HG03280 (cell line): ENCODE measurements around the gene C1D.
"Not testable (repeated sequence)": the region's sequence is repeated elsewhere in the genome, so short reads cannot be mapped to it uniquely, and the experiment has no call there.

Source experiments
- ATAC-seq: cut with Tn5 transposase; IDR thresholded peaks from one replicate; pipeline ENCODE4 v1.9.1; 2021; ENCODE audit warnings: mild to moderate bottlenecking, moderate library complexity; ENCODE audit not compliant: unreplicated experiment

The C1D gene, protein sequence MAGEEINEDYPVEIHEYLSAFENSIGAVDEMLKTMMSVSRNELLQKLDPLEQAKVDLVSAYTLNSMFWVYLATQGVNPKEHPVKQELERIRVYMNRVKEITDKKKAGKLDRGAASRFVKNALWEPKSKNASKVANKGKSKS

GRCh38 chr2:68062680-68063387 lies at the start of gene C1D:
TSS of gene C1D (minus strand) at chr2:68063004. CDS start at chr2:68047310, 15,694 bp downstream.
- ATAC-seq: peak; percentile 98

DNA sequence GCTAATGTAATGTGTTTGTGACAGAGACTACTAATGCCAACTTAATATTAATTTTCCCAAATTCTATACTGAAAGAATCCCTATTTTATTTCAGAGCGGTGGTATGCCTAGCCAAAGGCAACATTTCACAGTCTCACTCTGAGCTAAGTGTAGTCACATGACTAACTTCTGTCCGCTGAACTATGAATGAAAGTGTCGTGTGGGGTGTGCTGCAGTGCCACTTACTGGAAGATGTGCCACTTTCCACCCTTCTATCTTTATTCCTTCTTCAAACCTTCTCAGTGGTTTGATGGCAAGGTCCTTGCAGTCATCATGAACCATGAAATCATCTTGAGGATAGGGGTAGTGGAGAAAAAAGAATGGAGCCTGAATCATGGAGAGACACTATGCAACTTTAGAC lies 47.3 kb upstream of the C1D start:
- ATAC-seq: peak; percentile 90

GRCh38 chr2:68108120-68108519 lies 45.3 kb upstream of the C1D start:
- no peak for ATAC-seq

GRCh38 chr2:68107475-68107874 lies 44.7 kb upstream of the C1D start:
- no peak for ATAC-seq

DNA sequence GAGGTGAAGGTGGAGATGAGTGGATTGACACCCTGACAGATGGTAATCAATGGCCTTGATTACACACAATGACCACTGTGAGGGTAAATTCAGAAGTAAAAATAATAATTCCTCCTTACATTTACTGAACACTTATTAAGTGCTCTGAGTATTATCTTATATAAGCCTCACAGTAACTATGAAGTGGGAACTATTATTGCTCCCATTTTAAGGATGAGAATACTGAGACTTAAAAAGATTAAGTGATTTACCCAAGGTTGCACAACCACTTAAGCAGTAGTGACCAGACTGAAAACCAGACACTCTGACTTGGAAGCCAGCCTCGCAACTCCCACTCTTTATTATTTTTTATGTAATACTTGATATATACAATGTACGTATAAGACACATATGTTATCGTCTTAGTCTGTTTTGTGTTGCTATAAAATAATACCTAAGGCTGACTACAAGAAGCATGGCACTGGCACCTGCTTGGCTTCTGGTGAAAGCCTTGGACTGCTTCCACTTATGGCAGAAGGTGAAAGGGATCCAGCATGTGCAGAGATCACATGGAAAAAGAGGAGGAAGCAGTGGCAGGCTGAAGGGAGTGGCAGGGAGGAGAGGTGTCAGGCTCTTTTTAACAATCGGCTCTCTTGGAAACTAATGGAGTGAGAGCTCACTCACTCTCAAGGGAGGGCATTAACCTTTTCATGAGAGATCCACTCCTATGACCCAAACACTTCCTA lies 41.5 kb upstream of the C1D start:
- no peak for ATAC-seq

DNA sequence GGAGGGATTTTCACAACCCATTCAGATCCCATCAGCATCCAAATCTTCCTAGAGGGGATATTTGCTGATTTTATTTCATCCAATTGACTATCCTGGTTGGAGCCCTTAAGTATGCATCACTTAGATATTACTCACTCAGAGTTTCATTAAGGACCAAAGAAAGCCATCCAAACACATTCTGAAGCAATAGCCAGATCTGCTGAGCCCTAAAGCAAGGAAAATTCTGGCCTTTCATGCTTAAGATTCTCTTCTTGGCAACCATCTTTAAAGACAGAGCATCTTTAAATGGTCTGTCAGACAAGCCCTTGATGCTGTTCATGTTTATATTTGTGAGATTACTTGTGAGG lies 40.9 kb upstream of the C1D start:
- ATAC-seq: no peak

- ATAC-seq: no peak
Measured at GRCh38 chr2:68103030-68103708, 40.4 kb upstream of the C1D start.

- no peak for ATAC-seq
Measured at GRCh38 chr2:68100189-68100588, 37.4 kb upstream of the C1D start.

DNA sequence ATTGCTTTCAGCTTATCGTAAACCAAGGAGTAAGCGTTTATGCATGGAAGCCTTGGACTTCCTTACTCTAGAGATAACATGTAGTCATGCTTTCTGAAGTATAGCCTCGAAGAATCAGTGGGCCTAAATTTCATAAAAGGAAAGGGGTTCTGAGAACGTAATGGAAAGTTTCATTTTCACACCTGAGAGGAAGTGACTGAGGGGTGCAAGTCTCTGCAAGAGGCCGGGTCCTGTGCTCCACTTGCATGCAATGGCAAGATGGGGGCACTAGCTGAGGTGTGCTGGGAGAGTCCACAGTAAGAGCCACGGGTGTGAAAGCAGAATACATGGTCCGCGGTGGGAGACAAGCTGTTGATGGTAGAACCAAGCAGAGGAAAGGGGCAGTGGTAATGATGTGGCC lies 36.5 kb upstream of the C1D start:
- ATAC-seq: no peak

- no peak for ATAC-seq
Measured at GRCh38 chr2:68098291-68098797, 35.5 kb upstream of the C1D start.

DNA sequence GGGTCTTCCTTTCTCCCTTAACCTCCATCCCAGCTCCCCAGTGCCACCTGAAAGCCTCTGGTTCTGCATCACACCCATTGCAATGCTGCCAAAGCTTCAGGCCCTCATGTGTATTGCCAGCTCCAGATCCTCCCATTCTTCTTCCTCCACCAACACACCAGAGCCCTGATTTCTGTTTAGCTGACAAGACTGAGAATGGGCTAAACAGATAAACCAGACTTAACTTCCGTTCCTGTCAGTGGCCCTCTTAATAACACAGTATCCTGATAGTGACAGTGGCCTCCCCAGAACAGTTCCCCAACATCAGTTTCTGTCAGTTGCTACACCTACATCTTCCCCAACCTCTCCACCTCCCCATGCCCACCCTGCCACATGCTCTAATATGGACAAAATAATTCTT lies 31.3 kb upstream of the C1D start:
- no peak for ATAC-seq

DNA sequence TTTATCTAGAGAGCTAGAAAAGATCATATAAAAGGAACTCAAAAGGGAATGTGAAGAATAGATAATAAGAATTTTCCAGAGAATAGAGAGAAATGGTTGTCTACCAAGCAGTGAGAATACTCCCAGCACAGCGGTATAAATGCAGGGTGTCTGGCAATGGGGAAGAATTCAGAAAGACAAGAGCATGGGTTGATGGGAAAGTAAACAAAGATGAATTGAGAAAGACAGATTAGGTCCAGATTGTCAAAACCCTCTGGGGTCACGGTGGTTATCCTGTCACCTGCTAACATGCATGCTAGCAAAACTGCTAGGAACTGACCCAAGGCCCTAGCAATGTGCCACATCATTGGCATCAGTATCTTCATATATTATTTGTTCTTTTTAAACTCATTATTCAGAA lies 30.8 kb upstream of the C1D start:
- no peak for ATAC-seq

DNA sequence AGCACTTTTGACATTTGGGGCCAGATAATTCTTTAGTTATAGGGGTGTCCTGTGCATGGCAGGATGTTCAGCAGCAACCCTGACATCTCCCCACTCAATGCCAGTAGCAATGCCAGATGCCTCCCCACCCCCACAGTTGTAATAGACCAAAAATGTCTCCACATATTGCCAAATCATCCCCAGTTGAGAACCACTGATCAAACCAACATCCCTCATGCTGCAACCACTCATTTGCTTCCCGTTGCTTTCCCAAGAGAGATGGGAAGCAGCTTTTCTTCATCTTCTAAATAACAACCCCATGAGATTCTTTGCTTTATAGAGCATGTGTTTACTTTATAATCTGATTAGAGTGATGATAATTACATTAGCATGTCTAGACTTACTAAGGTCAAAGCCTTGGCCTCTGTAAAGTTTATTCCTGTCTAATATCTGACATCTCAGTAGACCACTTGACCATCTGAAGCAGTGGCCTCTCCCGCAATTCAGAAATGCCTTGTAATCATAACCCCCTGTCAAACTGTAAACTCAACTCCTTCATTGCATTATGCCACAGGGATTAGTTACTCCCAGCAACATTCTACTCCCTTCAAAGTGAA lies 28.7 kb upstream of the C1D start:
- ATAC-seq: no peak

GRCh38 chr2:68089961-68090360 lies 27.2 kb upstream of the C1D start:
- ATAC-seq: no peak

DNA sequence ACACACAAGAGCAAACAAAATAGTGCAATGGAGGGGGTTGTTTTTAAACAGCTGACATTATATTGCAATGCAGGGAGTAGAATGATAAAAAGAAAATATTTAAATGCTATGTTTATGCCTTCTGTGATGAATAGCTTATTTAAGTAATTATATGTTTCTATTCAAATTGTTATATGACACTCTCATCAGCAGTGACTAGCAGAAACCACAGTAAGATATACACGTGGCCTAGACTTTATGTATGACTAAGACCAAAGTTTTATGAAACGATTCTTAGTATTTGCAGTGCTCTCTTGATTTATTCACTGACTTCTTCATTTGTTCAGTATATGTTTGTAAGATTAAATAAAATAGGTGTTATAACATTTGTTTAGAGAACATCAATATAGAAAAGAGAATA lies 26.1 kb upstream of the C1D start:
- no peak for ATAC-seq

- ATAC-seq: no peak
Measured at GRCh38 chr2:68086166-68086565, 23.4 kb upstream of the C1D start.

- ATAC-seq: peak; percentile 49
Measured at GRCh38 chr2:68083346-68083745, 20.5 kb upstream of the C1D start.

GRCh38 chr2:68074050-68074449 lies 11.2 kb upstream of the C1D start:
- ATAC-seq: no peak

DNA sequence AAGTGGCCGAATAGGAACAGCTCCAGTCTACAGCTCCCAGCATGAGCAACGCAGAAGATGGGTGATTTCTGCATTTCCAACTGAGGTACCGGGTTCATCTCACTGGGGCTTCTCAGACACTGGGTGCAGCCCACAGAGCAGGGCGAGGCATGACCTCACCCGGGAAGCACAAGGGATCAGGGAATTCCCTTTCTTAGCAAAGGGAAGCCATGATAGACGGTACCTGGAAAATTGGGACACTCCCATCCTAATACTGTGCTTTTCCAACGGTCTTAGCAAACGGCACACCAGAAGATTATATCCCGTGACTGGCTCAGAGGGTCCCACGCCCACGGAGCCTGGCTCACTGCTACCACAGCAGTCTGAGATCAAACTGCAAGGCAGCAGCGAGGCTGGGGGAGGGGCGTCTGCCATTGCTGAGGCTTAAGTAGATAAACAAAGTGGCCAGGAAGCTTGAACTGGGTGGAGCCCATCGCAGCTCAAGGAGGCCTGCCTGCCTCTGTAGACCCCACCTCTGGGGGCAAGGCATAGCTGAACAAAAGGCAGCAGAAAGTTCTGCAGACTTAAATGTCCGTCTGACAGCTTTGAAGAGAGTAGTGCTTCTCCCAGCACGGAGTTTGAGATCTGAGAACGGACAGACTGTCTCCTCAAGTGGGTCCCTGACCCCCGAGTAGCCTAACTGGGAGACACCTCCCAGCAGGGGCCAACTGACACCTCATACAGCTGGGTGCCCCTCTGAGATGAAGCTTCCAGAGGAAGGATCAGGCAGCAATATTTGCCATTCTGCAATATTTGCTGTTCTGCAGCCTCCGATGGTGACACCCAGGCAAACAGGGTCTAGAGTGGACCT lies 1.2 kb upstream of the C1D start:
- not testable (repeated sequence) for ATAC-seq

DNA sequence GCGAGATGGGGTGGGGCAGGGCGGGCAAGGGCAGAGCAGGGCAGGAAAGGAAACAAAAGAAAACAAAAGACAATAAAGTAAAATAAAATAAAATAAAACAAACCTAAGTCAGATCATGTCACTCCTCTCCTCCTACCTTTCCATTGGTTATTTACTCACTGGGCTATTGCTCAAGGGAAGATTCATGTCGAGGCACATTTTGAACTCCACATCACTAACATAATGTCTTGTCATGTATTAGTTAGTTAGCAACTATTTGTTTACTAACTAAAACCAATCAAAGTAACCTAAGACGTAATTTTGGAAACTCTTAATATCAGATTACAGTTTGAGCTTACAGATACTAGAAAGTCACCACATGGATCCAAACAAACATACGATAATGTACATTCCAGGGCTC lies 2.2 kb downstream of the C1D start:
- no peak for ATAC-seq
